HepG2 (cell line): ENCODE data around the gene ISOC2. TPM values are rescaled to one million over a fixed set of nuclear protein-coding genes. Genes with fewer than 3 reads are reported as not detected.

Source experiments
- ARHGAP35 ChIP-seq: sonication (generic); formaldehyde crosslinking; IDR thresholded peaks from 2 replicates; pipeline ENCODE4 v1.9.0; 2022; ENCODE audit warnings: mild to moderate bottlenecking, inconsistent platforms, moderate library complexity, missing genetic modification reagents, borderline replicate concordance
- ATF5 ChIP-seq: sonication (generic); formaldehyde crosslinking; IDR thresholded peaks from 2 replicates; pipeline ENCODE4 v1.4.0; 2020; ENCODE audit warnings: mild to moderate bottlenecking, low read depth, missing genetic modification reagents
- HNF1A ChIP-seq, 2 experiments: sonication (generic) in 1 of 2; formaldehyde crosslinking in 1 of 2; IDR thresholded peaks; 2 replicates each; pipeline versions ENCODE4 v1.4.0 to v1.6.1; 2016 to 2020; ENCODE audit warnings: borderline replicate concordance in 1 of 2, low read depth in 1 of 2, mild to moderate bottlenecking in 1 of 2, missing genetic modification reagents in 1 of 2
- ISX ChIP-seq: sonication (generic); formaldehyde crosslinking; conservative IDR thresholded peaks from 2 replicates; pipeline ENCODE4 v1.5.0; 2020; ENCODE audit warnings: missing genetic modification reagents
- NFATC3 ChIP-seq: sonication (generic); formaldehyde crosslinking; IDR thresholded peaks from 2 replicates; pipeline ENCODE4 v1.5.1; 2020; ENCODE audit warnings: mild to moderate bottlenecking, missing genetic modification reagents
- POGK ChIP-seq: sonication (generic); formaldehyde crosslinking; conservative IDR thresholded peaks from 2 replicates; pipeline ENCODE4 v1.8.0; 2022; ENCODE audit warnings: mild to moderate bottlenecking, moderate library complexity, missing genetic modification reagents
- SMARCE1 ChIP-seq: fragments of 450-650 bp; IDR thresholded peaks from 2 replicates; pipeline ENCODE4 v1.6.1; 2017; ENCODE audit warnings: borderline replicate concordance
- SRSF1 ChIP-seq: fragments of 200-400 bp; formaldehyde crosslinking; optimal IDR thresholded peaks from 2 replicates; pipeline ENCODE3; 2017; ENCODE audit warnings: mild to moderate bottlenecking, low read depth, low read length, moderate library complexity
- TBX2 ChIP-seq: sonication (generic); formaldehyde crosslinking; IDR thresholded peaks from 2 replicates; pipeline ENCODE4 v1.5.0; 2020; ENCODE audit warnings: missing genetic modification reagents, mild to moderate bottlenecking, borderline replicate concordance
- TCF12 ChIP-seq, 2 experiments: fragments of 450-650 bp in 1 of 2; sonication (generic) in 1 of 2; formaldehyde crosslinking in 1 of 2; IDR thresholded peaks; 2 replicates each; pipeline versions ENCODE4 v1.6.1 to v1.8.0; 2017 to 2022; ENCODE audit warnings: antibody characterized with exemption in 1 of 2, mild to moderate bottlenecking in 1 of 2, missing genetic modification reagents in 1 of 2, moderate library complexity in 1 of 2
- ZFP91 ChIP-seq: sonication (generic); formaldehyde crosslinking; IDR thresholded peaks from 2 replicates; pipeline ENCODE4 v1.9.0; 2022; ENCODE audit warnings: missing genetic modification reagents, mild to moderate bottlenecking, borderline replicate concordance
- ZNF101 ChIP-seq: sonication (generic); formaldehyde crosslinking; IDR thresholded peaks from 2 replicates; pipeline ENCODE4 v1.4.0; 2020; ENCODE audit warnings: mild to moderate bottlenecking, low read depth, missing genetic modification reagents, borderline replicate concordance
- ZNF30 ChIP-seq: sonication (generic); formaldehyde crosslinking; IDR thresholded peaks from 2 replicates; pipeline ENCODE4 v1.5.0; 2020; ENCODE audit warnings: mild to moderate bottlenecking, missing genetic modification reagents
- ZNF768 ChIP-seq: sonication (generic); formaldehyde crosslinking; IDR thresholded peaks from 2 replicates; pipeline ENCODE4 v1.4.0; 2020; ENCODE audit warnings: missing genetic modification reagents
- ZNF780A ChIP-seq: sonication (generic); formaldehyde crosslinking; IDR thresholded peaks from 2 replicates; pipeline ENCODE4 v1.8.0; 2022; ENCODE audit warnings: mild to moderate bottlenecking, missing genetic modification reagents, moderate library complexity
- ZNF784 ChIP-seq: sonication (generic); formaldehyde crosslinking; IDR thresholded peaks from 2 replicates; pipeline ENCODE4 v1.5.1; 2020; ENCODE audit warnings: missing genetic modification reagents, mild to moderate bottlenecking, borderline replicate concordance
- ZNF816 ChIP-seq: sonication (generic); formaldehyde crosslinking; IDR thresholded peaks from 2 replicates; pipeline ENCODE4 v1.8.0; 2022; ENCODE audit warnings: missing genetic modification reagents, mild to moderate bottlenecking, borderline replicate concordance
- polyA plus RNA-seq, 8 experiments: library from polyadenylated mRNA; depleted of rRNA in 3 of 8; stranded (reverse) in 7 of 8; unstranded in 1 of 8; fragments of >200 nt; fragmentation: Illumina TruSeq in 4 of 8; extraction: Trizol in 4 of 8; gene quantifications; 2 replicates each; pipeline versions ENCODE4 v1.2.1 to v1.2.3, GENCODE V29; 2011 to 2016; ENCODE audit warnings: low read depth in 4 of 8, missing spikeins in 1 of 8, mixed read lengths in 1 of 8; ENCODE audit not compliant: insufficient read depth in 1 of 8
- total RNA-seq, 5 experiments: library from RNA; depleted of rRNA; stranded (reverse); fragments of >200 nt; fragmentation: Illumina TruSeq; extraction: Trizol; gene quantifications; 2 replicates each; pipeline ENCODE4 v1.2.3, GENCODE V29; 2016; ENCODE audit warnings: low read depth in 1 of 5

ISOC2 gene
- total and polyA plus RNA-seq, 2 of the 13 experiments (the other 11 are each of a cell fraction or from before 2014, with no cell fraction given), result 76.8 to 105 TPM

GRCh38 chr19:55476100-55476775 is 14.8 kb upstream of the ISOC2 start, which contains the start of gene ZNF628 (continued):
- peak; percentile 94 for TF ChIP-seq ZNF30 (CRISPR knock-in tag)
- TF ChIP-seq ZFP91 (CRISPR knock-in tag), result peak; percentile 83
- TF ChIP-seq TCF12 (IDR thresholded peaks at IDR 0.05), result no peak
- peak; percentile 58; the same call in 1 of the 2 replicates for TF ChIP-seq TCF12 (CRISPR knock-in tag; IDR thresholded peaks at IDR 0.05)
- peak; percentile 60 for TF ChIP-seq ZNF816 (CRISPR knock-in tag)
- TF ChIP-seq NFATC3 (CRISPR knock-in tag), result no peak
- peak; percentile 83 for TF ChIP-seq TBX2 (CRISPR knock-in tag)
- TF ChIP-seq POGK (CRISPR knock-in tag), result peak; percentile 82
- TF ChIP-seq ZNF780A (CRISPR knock-in tag), result no peak
- TF ChIP-seq HNF1A (IDR thresholded peaks at IDR 0.05; ENCODE audit: low read depth), result no peak
- peak; percentile 34; the same call in 1 of the 2 replicates for TF ChIP-seq HNF1A (CRISPR knock-in tag; IDR thresholded peaks at IDR 0.05; ENCODE audit: borderline replicate concordance)
- TF ChIP-seq ATF5 (CRISPR knock-in tag), result peak; percentile 68; the same call in 1 of the 2 replicates
- TF ChIP-seq ARHGAP35, result peak; percentile 30
- TF ChIP-seq ZNF768, result peak; percentile 54; the same call in 1 of the 2 replicates
- peak; percentile 63 for TF ChIP-seq SRSF1
- no peak for TF ChIP-seq ZNF101 (CRISPR knock-in tag)
- peak; percentile 92 for TF ChIP-seq ZNF784 (CRISPR knock-in tag)
- no peak for TF ChIP-seq SMARCE1
- TF ChIP-seq ISX (CRISPR knock-in tag), result peak; percentile 86; the same call in 1 of the 2 replicates
